Measurements from ENCODE around the gene EYA2. TPM values are rescaled to one million over a fixed set of nuclear protein-coding genes. Genes with fewer than 3 reads are reported as not detected.

EYA2 gene
- total RNA-seq, 1 experiment from 2014 or later, result 0.33 TPM

DNA sequence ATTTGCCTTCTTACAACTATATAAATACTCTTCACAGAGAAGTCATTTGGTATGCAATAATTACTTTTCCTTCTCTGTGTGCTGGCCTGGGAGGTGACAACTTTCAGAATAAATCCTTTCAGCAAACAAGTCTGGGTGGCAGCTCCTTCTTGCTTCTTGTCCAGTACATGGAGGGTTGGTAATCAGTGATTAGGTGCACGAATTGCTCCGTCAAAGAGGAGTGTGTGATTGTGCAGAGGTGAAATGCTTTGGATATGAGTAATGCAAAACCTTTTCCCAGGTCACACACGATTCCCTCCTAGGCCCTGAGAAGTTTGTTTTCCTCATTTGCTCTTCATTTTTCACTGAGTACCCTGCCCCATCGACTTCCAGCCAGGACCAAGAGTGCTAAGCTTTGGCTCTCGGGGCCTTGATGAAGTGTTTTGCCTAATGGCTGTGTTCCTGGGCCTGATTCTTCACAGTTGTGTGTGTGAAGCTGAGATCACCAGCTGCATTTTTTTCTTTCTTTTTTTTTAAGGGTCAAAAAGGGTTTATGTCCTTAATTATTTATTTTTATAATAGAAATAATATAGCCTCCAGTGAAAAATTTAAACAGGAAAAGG lies 245.4 kb downstream of the EYA2 start:
- Histone ChIP-seq H3K9me3 (ENCODE audit: low read length) (no peaks in the 10 kb centered on the region), H3K79me2 (ENCODE audit: low read length) (no peaks in the 10 kb centered on the region), H3K36me3 (ENCODE audit: low read depth, low read length) (no peaks in the 10 kb centered on the region), H3K4me3 (ENCODE audit: low read length) (no peak overlapping the region), H2AFZ (ENCODE audit: low read length) (peak overlapping the region; percentile 57), H3F3A (ENCODE audit: low read length, unreplicated experiment) (no peaks in the 10 kb centered on the region), H3K27me3 (ENCODE audit: low read length) (no peaks in the 10 kb centered on the region), H3K4me2 (ENCODE audit: low read length) (peak overlapping the region; percentile 45), H3K9ac (ENCODE audit: low read length) (no peak overlapping the region), H4K20me1 (ENCODE audit: low read length) (no peaks in the 10 kb centered on the region), H3K4me1 (ENCODE audit: insufficient read depth, low read length) (peaks cover 32% of the 10 kb centered on the region), H3K27ac (ENCODE audit: low read length) (no peak overlapping the region), H3K9me2 (replicated peaks; ENCODE audit: low read length) (no peaks in the 10 kb centered on the region)
- intact Hi-C loops (cut with micrococcal nuclease), result no loop called here
- ChIA-PET CTCF (interaction anchor here (0.7 kb wide), 1 partner anchor 285 kb away, joined by 3 read pairs; no protein-coding TSS in a partner anchor), POLR2A (ENCODE audit: unreplicated experiment) (no interaction called here)
- TF ChIP-seq, protein P1, sequence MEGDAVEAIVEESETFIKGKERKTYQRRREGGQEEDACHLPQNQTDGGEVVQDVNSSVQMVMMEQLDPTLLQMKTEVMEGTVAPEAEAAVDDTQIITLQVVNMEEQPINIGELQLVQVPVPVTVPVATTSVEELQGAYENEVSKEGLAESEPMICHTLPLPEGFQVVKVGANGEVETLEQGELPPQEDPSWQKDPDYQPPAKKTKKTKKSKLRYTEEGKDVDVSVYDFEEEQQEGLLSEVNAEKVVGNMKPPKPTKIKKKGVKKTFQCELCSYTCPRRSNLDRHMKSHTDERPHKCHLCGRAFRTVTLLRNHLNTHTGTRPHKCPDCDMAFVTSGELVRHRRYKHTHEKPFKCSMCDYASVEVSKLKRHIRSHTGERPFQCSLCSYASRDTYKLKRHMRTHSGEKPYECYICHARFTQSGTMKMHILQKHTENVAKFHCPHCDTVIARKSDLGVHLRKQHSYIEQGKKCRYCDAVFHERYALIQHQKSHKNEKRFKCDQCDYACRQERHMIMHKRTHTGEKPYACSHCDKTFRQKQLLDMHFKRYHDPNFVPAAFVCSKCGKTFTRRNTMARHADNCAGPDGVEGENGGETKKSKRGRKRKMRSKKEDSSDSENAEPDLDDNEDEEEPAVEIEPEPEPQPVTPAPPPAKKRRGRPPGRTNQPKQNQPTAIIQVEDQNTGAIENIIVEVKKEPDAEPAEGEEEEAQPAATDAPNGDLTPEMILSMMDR (conservative IDR thresholded peaks at IDR 0.05; ENCODE audit: low read depth, low read length), result no peak
- no peak for TF ChIP-seq EZH2 (IDR thresholded peaks at IDR 0.05; ENCODE audit: low read length, unreplicated experiment)
- no peak for TF ChIP-seq EZH2phosphoT487 (IDR thresholded peaks at IDR 0.05; ENCODE audit: borderline replicate concordance, low read length)
- ATAC-seq (no peak; the same call in 1 of the 2 replicates), DNase-seq (peak; percentile 61)
- BruUV-seq (replicated peaks), result no TSS peak

DNA sequence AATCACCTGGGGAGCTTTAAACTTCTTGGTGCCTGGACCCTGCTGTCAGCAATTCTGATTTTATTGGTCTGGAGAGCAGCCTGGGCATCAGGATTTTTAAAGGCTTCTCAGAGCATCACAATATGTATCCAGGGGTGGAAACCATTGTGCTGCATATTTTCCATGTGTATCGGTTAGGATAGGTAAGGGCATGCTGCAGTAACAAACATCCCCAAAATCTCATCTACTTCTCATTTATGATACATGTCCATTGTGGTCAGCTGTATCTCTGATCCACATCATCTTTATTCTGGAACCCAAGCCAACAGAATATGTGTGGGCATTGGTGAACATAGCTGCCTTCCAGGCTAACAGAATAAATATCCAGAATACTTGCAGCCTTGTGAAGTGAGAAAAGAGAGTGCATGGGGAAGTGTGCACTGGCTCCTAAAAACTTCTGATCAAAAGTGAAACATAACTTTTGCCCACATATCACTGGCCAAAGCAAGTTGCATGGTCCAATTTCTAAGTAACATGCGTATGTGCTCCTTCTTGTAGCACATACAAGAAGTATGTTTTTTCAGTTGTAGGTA lies 246.8 kb downstream of the EYA2 start:
- no peaks in the 10 kb centered on the region for H4K20me1 ChIP-seq (ENCODE audit: low read length)
- POLR2A ChIA-PET (ENCODE audit: unreplicated experiment), result no interaction called here
- no peaks in the 10 kb centered on the region for H3K79me2 ChIP-seq (ENCODE audit: low read length)
- DNase-seq (no peak), ATAC-seq (no peak; the same call in 1 of the 2 replicates)
- no peaks in the 10 kb centered on the region for H3K36me3 ChIP-seq (ENCODE audit: low read depth, low read length)
- BruUV-seq (replicated peaks), result no TSS peak
- no peak for TF ChIP-seq EZH2 (IDR thresholded peaks at IDR 0.05; ENCODE audit: low read length, unreplicated experiment)
- TF ChIP-seq EZH2phosphoT487 (IDR thresholded peaks at IDR 0.05; ENCODE audit: borderline replicate concordance, low read length), result no peak
- TF ChIP-seq, protein P1 (conservative IDR thresholded peaks at IDR 0.05; ENCODE audit: low read depth, low read length), result no peak
- H2AFZ ChIP-seq (ENCODE audit: low read length), result no peak overlapping the region
- H3K9me2 ChIP-seq (replicated peaks; ENCODE audit: low read length), result no peaks in the 10 kb centered on the region
- H3K9ac ChIP-seq (ENCODE audit: low read length), result no peak overlapping the region
- CTCF ChIA-PET, result no interaction called here
- intact Hi-C loops (cut with micrococcal nuclease), result no loop called here
- peak overlapping the region; percentile 48 for H3K4me2 ChIP-seq (ENCODE audit: low read length)
- H3F3A ChIP-seq (ENCODE audit: low read length, unreplicated experiment), result no peaks in the 10 kb centered on the region
- no peak overlapping the region for H3K27ac ChIP-seq (ENCODE audit: low read length)
- H3K4me1 ChIP-seq (ENCODE audit: insufficient read depth, low read length), result peaks cover 35% of the 10 kb centered on the region
- H3K27me3 ChIP-seq (ENCODE audit: low read length), result no peaks in the 10 kb centered on the region
- H3K9me3 ChIP-seq (ENCODE audit: low read length), result no peaks in the 10 kb centered on the region
- no peak overlapping the region for H3K4me3 ChIP-seq (ENCODE audit: low read length)
